H1 (cell line): ENCODE results near the gene RGS5.

Source experiments
- CBX8 ChIP-seq: fragments of 300-800, 300-1000 bp; sonication (generic); IDR thresholded peaks from 2 replicates; pipeline ENCODE4 v1.7.1; 2016; ENCODE audit warnings: low read depth, low read length, borderline replicate concordance
- CHD7 ChIP-seq: fragments of 300-600 bp; sonication (generic); IDR thresholded peaks from 2 replicates; pipeline ENCODE4 v1.7.1; 2012; ENCODE audit warnings: low read length, moderate library complexity, mild to moderate bottlenecking, inconsistent platforms; ENCODE audit not compliant: insufficient replicate concordance
- CTCF ChIP-seq, 3 experiments: IDR thresholded peaks; 1 replicate in 2 of 3; 2 replicates in 1 of 3; pipeline versions ENCODE4 v1.5.1 to v1.6.1; 2011; ENCODE audit warnings: low read length in 3 of 3, mild to moderate bottlenecking in 3 of 3, inconsistent platforms in 2 of 3, low read depth in 1 of 3, moderate library complexity in 1 of 3; ENCODE audit not compliant: insufficient read depth in 1 of 3; ENCODE audit errors: control extremely low read depth in 1 of 3
- POLR2A ChIP-seq, 2 experiments: IDR thresholded peaks; 1 replicate in 1 of 2; 2 replicates in 1 of 2; pipeline ENCODE4 v1.6.1; 2011; ENCODE audit warnings: low read depth in 2 of 2, low read length in 2 of 2, mild to moderate bottlenecking in 2 of 2; ENCODE audit errors: control extremely low read depth in 1 of 2
- SAP30 ChIP-seq: fragments of 300-600 bp; sonication (generic); IDR thresholded peaks from 2 replicates; pipeline ENCODE4 v1.7.1; 2012; ENCODE audit warnings: low read length, moderate library complexity, mild to moderate bottlenecking, inconsistent platforms; ENCODE audit not compliant: insufficient read depth, insufficient replicate concordance

DNA sequence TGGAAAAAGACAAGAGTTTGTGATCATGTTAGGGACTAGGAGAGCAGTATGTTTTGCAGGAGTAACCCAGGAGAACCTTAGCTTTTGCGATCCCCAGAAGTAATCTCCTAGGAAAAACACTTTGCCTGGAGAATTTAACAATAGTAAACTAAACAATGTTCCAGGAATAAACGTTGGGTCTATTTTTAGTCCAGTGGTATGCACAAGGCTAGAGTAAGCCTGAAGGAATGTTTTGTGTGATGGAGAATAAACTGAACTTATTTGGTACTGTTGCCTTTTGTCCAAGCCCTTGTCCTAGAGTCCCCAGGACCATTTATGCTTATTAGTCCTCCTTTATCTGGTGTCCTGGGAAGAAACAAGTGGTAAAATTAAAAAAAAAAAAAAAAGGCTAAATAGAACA, 28.7 kb upstream of the RGS5 start:
- TF ChIP-seq CHD7: no peak
- no peak for TF ChIP-seq CTCF (IDR thresholded peaks at IDR 0.05; ENCODE audit: control extremely low read depth in 1 of 3, insufficient read depth in 1 of 3, low read depth in 1 of 3, low read length in 3 of 3)
- TF ChIP-seq POLR2A (IDR thresholded peaks at IDR 0.05; ENCODE audit: control extremely low read depth in 1 of 2, low read depth in 2 of 2, low read length in 2 of 2): no peak
- no peak for TF ChIP-seq CBX8
- TF ChIP-seq SAP30: no peak
